H1 (cell line): ENCODE measurements around the gene SERPINE3. TPM values are rescaled to one million over a fixed set of nuclear protein-coding genes. Genes with fewer than 3 reads are reported as not detected.

Experiments used
- CTCF ChIA-PET: fragments of 300-600 bp; sonication (Branson Sonifier 250); formaldehyde crosslinking; loops from one replicate; lab custom pipeline; 2021; ENCODE audit not compliant: partially characterized antibody; lab: Charles Lee
- POLR2A ChIA-PET: fragments of 300-600 bp; sonication (Branson Sonifier 250); formaldehyde crosslinking; loops from one replicate; lab custom pipeline; 2021; ENCODE audit warnings: inconsistent platforms; ENCODE audit not compliant: partially characterized antibody; lab: Charles Lee
- DNase-seq, 2 experiments: peaks; one replicate each; pipeline versions ENCODE4 v3.0.0 to v3.0.0-alpha.2; 2010 to 2022; ENCODE audit warnings: low spot score in 2 of 2, low read depth in 1 of 2, mixed read lengths in 1 of 2
- FAIRE-seq: peaks from 2 replicates; lab custom pipeline; 2011; peaks lifted over from hg19 to GRCh38; lab: Jason Lieb, UNC
- H2AFZ ChIP-seq: 2 replicates; pipeline ENCODE4 v1.8.1; 2012; ENCODE audit warnings: low read length, inconsistent platforms
- H2AK5ac ChIP-seq: 2 replicates; pipeline ENCODE4 v1.6.1; 2013; ENCODE audit warnings: low read depth, low read length
- H2BK120ac ChIP-seq: replicated peaks from 2 replicates; pipeline ENCODE3; 2013; ENCODE audit warnings: low read depth, low read length, inconsistent platforms
- H2BK12ac ChIP-seq: 2 replicates; pipeline ENCODE4 v1.6.1; 2013; ENCODE audit warnings: low read depth, low read length
- H2BK15ac ChIP-seq: 2 replicates; pipeline ENCODE4 v1.6.1; 2013; ENCODE audit warnings: low read length
- H2BK20ac ChIP-seq: 2 replicates; pipeline ENCODE4 v1.6.1; 2013; ENCODE audit warnings: low read length
- H2BK5ac ChIP-seq: 2 replicates; pipeline ENCODE4 v1.6.1; 2013; ENCODE audit warnings: low read depth, low read length
- H3K14ac ChIP-seq: 2 replicates; pipeline ENCODE4 v1.6.1; 2013; ENCODE audit warnings: inconsistent platforms; ENCODE audit not compliant: insufficient read length
- H3K18ac ChIP-seq: 2 replicates; pipeline ENCODE4 v1.6.1; 2013; ENCODE audit warnings: low read length; ENCODE audit errors: extremely low read depth
- H3K23ac ChIP-seq: 2 replicates; pipeline ENCODE4 v1.6.1; 2013; ENCODE audit warnings: inconsistent platforms; ENCODE audit not compliant: insufficient read length
- H3K23me2 ChIP-seq: 2 replicates; pipeline ENCODE4 v1.6.1; 2013; ENCODE audit warnings: low read depth, low read length
- H3K27ac ChIP-seq: 2 replicates; pipeline ENCODE4 v1.6.1; 2011; ENCODE audit warnings: low read depth, low read length, inconsistent platforms
- H3K27me3 ChIP-seq, 4 experiments: replicated peaks in 1 of 4; 1 replicate in 1 of 4; 2 replicates in 3 of 4; pipeline versions ENCODE4 v1.6.1 to v1.8.1; 2011 to 2013; ENCODE audit warnings: low read length in 3 of 4, mild to moderate bottlenecking in 3 of 4, inconsistent platforms in 2 of 4, mixed read lengths in 2 of 4, moderate library complexity in 1 of 4; ENCODE audit not compliant: control insufficient read depth in 3 of 4, insufficient read depth in 3 of 4; ENCODE audit errors: extremely low read depth in 1 of 4
- H3K36me3 ChIP-seq, 4 experiments: 2 replicates each; pipeline versions ENCODE4 v1.6.1 to v1.8.1; 2011 to 2013; ENCODE audit warnings: mild to moderate bottlenecking in 4 of 4, low read length in 3 of 4, moderate library complexity in 2 of 4, control low read depth in 1 of 4, inconsistent platforms in 1 of 4; ENCODE audit not compliant: insufficient read depth in 4 of 4, control insufficient read depth in 2 of 4
- H3K4ac ChIP-seq: replicated peaks from 2 replicates; pipeline ENCODE3; 2013; ENCODE audit warnings: low read length, low read depth, mixed read lengths, inconsistent platforms; ENCODE audit not compliant: insufficient read length
- H3K4me1 ChIP-seq, 4 experiments: replicated peaks in 1 of 4; 1 replicate in 1 of 4; 2 replicates in 3 of 4; pipeline versions ENCODE4 v1.6.1 to v1.8.1; 2011 to 2013; ENCODE audit warnings: low read length in 3 of 4, inconsistent platforms in 2 of 4, mixed read lengths in 1 of 4; ENCODE audit not compliant: insufficient read depth in 4 of 4, control insufficient read depth in 3 of 4
- H3K4me2 ChIP-seq, 2 experiments: 2 replicates each; pipeline versions ENCODE4 v1.6.1 to v1.8.1; 2011 to 2013; ENCODE audit warnings: low read depth in 2 of 2, low read length in 2 of 2, control low read depth in 1 of 2, inconsistent platforms in 1 of 2, mild to moderate bottlenecking in 1 of 2; ENCODE audit not compliant: insufficient read depth in 1 of 2
- H3K4me3 ChIP-seq, 4 experiments: fragments of 200-600, 300-600 bp in 1 of 4; sonication (generic), shearing (Covaris generic), sonication (Bioruptor Twin) in 1 of 4; 2 replicates each; pipeline versions ENCODE4 v1.5.1 to v1.8.1; 2011 to 2016; ENCODE audit warnings: low read length in 4 of 4, low read depth in 3 of 4, control low read depth in 2 of 4, inconsistent platforms in 2 of 4, mild to moderate bottlenecking in 2 of 4, mixed read lengths in 1 of 4, moderate library complexity in 1 of 4; ENCODE audit not compliant: insufficient read depth in 2 of 4; ENCODE audit errors: extremely low read depth in 1 of 4
- H3K56ac ChIP-seq: replicated peaks from 2 replicates; pipeline ENCODE3; 2013; ENCODE audit warnings: low read depth, mild to moderate bottlenecking, mixed read lengths, low read length, inconsistent platforms; ENCODE audit not compliant: insufficient read length
- H3K79me1 ChIP-seq: 2 replicates; pipeline ENCODE4 v1.6.1; 2013; ENCODE audit warnings: low read depth, low read length, control low read depth
- H3K79me2 ChIP-seq, 2 experiments: 2 replicates each; pipeline versions ENCODE4 v1.6.1 to v1.8.1; 2012 to 2013; ENCODE audit warnings: low read length in 2 of 2, mild to moderate bottlenecking in 2 of 2, inconsistent platforms in 1 of 2; ENCODE audit not compliant: insufficient read depth in 2 of 2, control insufficient read depth in 1 of 2
- H3K9ac ChIP-seq, 4 experiments: replicated peaks in 1 of 4; 1 replicate in 1 of 4; 2 replicates in 3 of 4; pipeline versions ENCODE4 v1.6.1 to v1.8.1; 2011 to 2013; ENCODE audit warnings: low read depth in 3 of 4, low read length in 3 of 4, control low read depth in 2 of 4, mild to moderate bottlenecking in 2 of 4, moderate library complexity in 2 of 4, inconsistent platforms in 1 of 4; ENCODE audit errors: extremely low read depth in 1 of 4
- H3K9me3 ChIP-seq, 2 experiments: 2 replicates each; pipeline versions ENCODE4 v1.6.1 to v1.8.1; 2012 to 2013; ENCODE audit warnings: mild to moderate bottlenecking in 2 of 2, moderate library complexity in 2 of 2, control low read depth in 1 of 2, inconsistent platforms in 1 of 2, low read depth in 1 of 2, low read length in 1 of 2, mixed read lengths in 1 of 2; ENCODE audit not compliant: insufficient read depth in 2 of 2
- H4K20me1 ChIP-seq, 2 experiments: replicated peaks in 1 of 2; 2 replicates each; pipeline versions ENCODE3 to v1.8.1; 2011 to 2013; ENCODE audit warnings: inconsistent platforms in 2 of 2, low read length in 2 of 2, mild to moderate bottlenecking in 1 of 2; ENCODE audit not compliant: insufficient read depth in 2 of 2, control insufficient read depth in 1 of 2
- H4K5ac ChIP-seq: 2 replicates; pipeline ENCODE4 v1.6.1; 2013; ENCODE audit warnings: low read length, low read depth, mixed read lengths, inconsistent platforms; ENCODE audit not compliant: insufficient read length
- H4K8ac ChIP-seq: 2 replicates; pipeline ENCODE4 v1.8.0; 2013; ENCODE audit warnings: mild to moderate bottlenecking, moderate library complexity, low read length, inconsistent platforms; ENCODE audit not compliant: insufficient read depth; ENCODE audit errors: extremely low read depth
- H4K91ac ChIP-seq: replicated peaks from 2 replicates; pipeline ENCODE3; 2013; ENCODE audit warnings: low read length, mixed read lengths, inconsistent platforms; ENCODE audit not compliant: insufficient read length
- ASH2L ChIP-seq: fragments of 200-600, 300-600 bp; sonication (generic); IDR thresholded peaks from one replicate; pipeline ENCODE4 v1.7.1; 2017; ENCODE audit warnings: low read length
- CBX8 ChIP-seq: fragments of 300-800, 300-1000 bp; sonication (generic); IDR thresholded peaks from 2 replicates; pipeline ENCODE4 v1.7.1; 2016; ENCODE audit warnings: low read depth, low read length, borderline replicate concordance
- CHD2 ChIP-seq: IDR thresholded peaks from 2 replicates; pipeline ENCODE4 v1.6.1; 2012; ENCODE audit warnings: low read length, improper control_type of control experiment
- SIX5 ChIP-seq: IDR thresholded peaks from 2 replicates; pipeline ENCODE4 v1.6.1; 2011; ENCODE audit warnings: mild to moderate bottlenecking, low read depth, low read length
- SP1 ChIP-seq: IDR thresholded peaks from 2 replicates; pipeline ENCODE4 v1.6.1; 2011; ENCODE audit warnings: low read depth, low read length
- WGBS, 2 experiments: shearing (Covaris generic) in 1 of 2; methylation state at CpG; one replicate each; pipeline versions ENCODE4 v1.1.6 to v1.1.7; 2013 to 2015; ENCODE audit warnings: low lambda C conversion rate in 2 of 2, mixed read lengths in 2 of 2, inconsistent platforms in 1 of 2, low coverage in 1 of 2, missing lambda C conversion rate in 1 of 2; ENCODE audit not compliant: insufficient replicate concordance in 2 of 2, insufficient coverage in 1 of 2, insufficient read length in 1 of 2; ENCODE audit errors: extremely low coverage in 1 of 2, missing lambda C conversion rate in 1 of 2; 5-methylcytosine and 5-hydroxymethylcytosine counted together
- polyA plus RNA-seq, 7 experiments: library from polyadenylated mRNA; depleted of rRNA in 3 of 7; stranded (reverse) in 5 of 7; unstranded in 2 of 7; fragments of >200 nt in 5 of 7; fragments of 200-250 nt in 2 of 7; gene quantifications; 1 replicate in 5 of 7; 2 replicates in 1 of 7; 4 replicates in 1 of 7; pipeline versions ENCODE4 v1.2.1 to v1.2.3, GENCODE V29; 2011 to 2013; ENCODE audit warnings: missing spikeins in 2 of 7, mixed read lengths in 2 of 7
- total RNA-seq: library from RNA; stranded (reverse); fragmentation: NEBNext Ultra II Directional; extraction: Animal tissue kit (Norgen Biotek cat#: 25700); gene quantifications from 2 replicates; pipeline ENCODE4 v1.2.1, GENCODE V29; 2021

SERPINE3 gene
- total and polyA plus RNA-seq, 2 of the 8 experiments (the other 6 are each of a cell fraction or from before 2014, with no cell fraction given), result 0.34 to 1.0 TPM

DNA sequence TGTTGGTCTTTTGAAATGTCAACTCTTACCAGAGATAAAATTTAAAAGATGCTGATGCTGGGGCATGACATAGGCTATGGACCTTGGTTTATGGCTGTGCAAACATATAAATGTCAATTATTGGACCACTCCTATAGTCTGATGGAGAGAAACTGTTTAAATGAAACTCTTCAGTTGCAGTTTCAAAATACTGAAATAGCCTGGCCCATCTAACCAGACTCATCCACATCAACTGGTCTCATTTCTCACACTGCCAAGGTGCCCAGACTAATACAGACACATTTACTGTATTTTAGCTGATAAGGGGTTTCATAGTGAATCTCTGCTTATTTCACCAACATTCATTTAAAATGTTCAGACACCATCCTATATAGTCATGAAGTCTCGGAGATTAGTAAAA is 19.9 kb downstream of the SERPINE3 start:
- Histone ChIP-seq H3K27ac (no peak overlapping the region), H3K4ac (no peak overlapping the region), H2BK5ac (no peak overlapping the region), H4K20me1 (no peaks in the 10 kb centered on the region), H4K5ac (no peak overlapping the region), H3K14ac (no peak overlapping the region), H3K18ac (no peak overlapping the region), H3K4me1 (peaks cover 0 to 5% (median 0%) of the 10 kb centered on the region in 4 experiments; a peak in 1 of 7 replicates), H2BK120ac (no peak overlapping the region), H2BK12ac (no peak overlapping the region), H2AFZ (no peak overlapping the region), H3K4me3 (no peak overlapping the region), H3K4me2 (no peak overlapping the region), H3K36me3 (peaks cover 0 to 13% (median under 1%) of the 10 kb centered on the region in 4 experiments; a peak in 4 of 8 replicates), H3K79me1 (no peaks in the 10 kb centered on the region), H4K91ac (no peak overlapping the region), H3K56ac (no peak overlapping the region), H2AK5ac (no peak overlapping the region), H3K9ac (no peak overlapping the region), H3K79me2 (no peaks in the 10 kb centered on the region), H3K23me2 (no peaks in the 10 kb centered on the region), H3K9me3 (no peaks in the 10 kb centered on the region), H4K8ac (no peak overlapping the region), H2BK15ac (no peak overlapping the region), H3K23ac (no peak overlapping the region), H3K27me3 (no peaks in the 10 kb centered on the region), H2BK20ac (no peak overlapping the region)
- ChIA-PET POLR2A (interaction anchor here (1.6 kb wide), 1 partner anchor 181 kb away, joined by 4 read pairs; no protein-coding TSS in a partner anchor), CTCF (interaction anchor here (0.6 to 1.5 kb wide), 5 partner anchors 10 to 234 kb away, joined by 3 to 6 read pairs (median 3); no protein-coding TSS in a partner anchor)
- TF ChIP-seq SIX5 (no peak), CBX8 (no peak), ASH2L (no peak), SP1 (no peak), CHD2 (no peak)
- 88% methylated on average over 1 of the region's 1 CpG; no CpG with 5 or more reads in 1 of the 2 experiments for WGBS, 2 experiments
- no peak for DNase-seq
- FAIRE-seq, result no peak
